DOHH2 (cell line): ENCODE data around the gene DUSP3.

ENCODE experiments used
- H3F3A ChIP-seq: fragments of 200-600 bp; sonication (generic), shearing (Covaris generic); 2 replicates; pipeline ENCODE4 v1.6.0; 2016; ENCODE audit warnings: antibody characterized with exemption, mild to moderate bottlenecking; ENCODE audit not compliant: control insufficient read depth, insufficient read depth
- H3K27ac ChIP-seq: fragments of 200-600 bp; sonication (generic); 2 replicates; pipeline ENCODE4 v1.5.1; 2014; ENCODE audit warnings: low read depth, mild to moderate bottlenecking, low read length, moderate library complexity
- H3K27me3 ChIP-seq: fragments of 200-600 bp; sonication (generic); 2 replicates; pipeline ENCODE4 v1.6.1; 2014; ENCODE audit warnings: mild to moderate bottlenecking, low read length, mixed read lengths; ENCODE audit not compliant: control insufficient read depth
- H3K36me3 ChIP-seq: fragments of 200-600 bp; sonication (generic); 2 replicates; pipeline ENCODE4 v1.6.1; 2014; ENCODE audit warnings: mild to moderate bottlenecking, low read length, moderate library complexity, mixed read lengths; ENCODE audit not compliant: control insufficient read depth
- H3K4me1 ChIP-seq: fragments of 200-600 bp; sonication (generic); 2 replicates; pipeline ENCODE4 v1.6.1; 2014; ENCODE audit warnings: mild to moderate bottlenecking, low read length, mixed read lengths; ENCODE audit not compliant: control insufficient read depth
- H3K4me2 ChIP-seq: fragments of 200-600 bp; sonication (generic); 2 replicates; pipeline ENCODE4 v1.6.0; 2014; ENCODE audit warnings: mild to moderate bottlenecking, low read length, moderate library complexity
- H3K4me3 ChIP-seq: fragments of 200-600 bp; sonication (generic); 2 replicates; pipeline ENCODE4 v1.5.1; 2014; ENCODE audit warnings: mild to moderate bottlenecking, low read length, mixed read lengths
- H3K79me2 ChIP-seq: fragments of 200-600 bp; sonication (generic); 2 replicates; pipeline ENCODE4 v1.6.1; 2014; ENCODE audit warnings: mild to moderate bottlenecking, low read length, mixed read lengths; ENCODE audit not compliant: control insufficient read depth
- H3K9me2 ChIP-seq: fragments of 200-600 bp; sonication (generic); replicated peaks from 2 replicates; pipeline ENCODE4 v1.6.1; 2014; ENCODE audit warnings: mild to moderate bottlenecking, low read length, mixed read lengths; ENCODE audit not compliant: control insufficient read depth
- H3K9me3 ChIP-seq: fragments of 200-600 bp; sonication (generic); 2 replicates; pipeline ENCODE4 v1.6.1; 2014; ENCODE audit warnings: antibody characterized with exemption, low read length, mixed read lengths; ENCODE audit not compliant: control insufficient read depth, insufficient read depth
- H4K20me1 ChIP-seq: fragments of 200-600 bp; sonication (generic); 2 replicates; pipeline ENCODE4 v1.6.0; 2014; ENCODE audit warnings: low read depth, mild to moderate bottlenecking, antibody characterized with exemption, low read length, moderate library complexity; ENCODE audit not compliant: control insufficient read depth, insufficient read depth
- CTCF ChIP-seq: fragments of 200-600 bp; sonication (generic); IDR thresholded peaks from one replicate; pipeline ENCODE4 v1.5.1; 2014; ENCODE audit warnings: antibody characterized with exemption, mild to moderate bottlenecking, low read depth, low read length; ENCODE audit not compliant: poor library complexity, severe bottlenecking
- EZH2phosphoT487 ChIP-seq: fragments of 200-600 bp; sonication (generic); IDR thresholded peaks from 2 replicates; pipeline ENCODE4 v1.6.1; 2017; ENCODE audit warnings: borderline replicate concordance, mild to moderate bottlenecking, antibody characterized with exemption, low read length, moderate library complexity, mixed read lengths

DUSP3 gene

DNA sequence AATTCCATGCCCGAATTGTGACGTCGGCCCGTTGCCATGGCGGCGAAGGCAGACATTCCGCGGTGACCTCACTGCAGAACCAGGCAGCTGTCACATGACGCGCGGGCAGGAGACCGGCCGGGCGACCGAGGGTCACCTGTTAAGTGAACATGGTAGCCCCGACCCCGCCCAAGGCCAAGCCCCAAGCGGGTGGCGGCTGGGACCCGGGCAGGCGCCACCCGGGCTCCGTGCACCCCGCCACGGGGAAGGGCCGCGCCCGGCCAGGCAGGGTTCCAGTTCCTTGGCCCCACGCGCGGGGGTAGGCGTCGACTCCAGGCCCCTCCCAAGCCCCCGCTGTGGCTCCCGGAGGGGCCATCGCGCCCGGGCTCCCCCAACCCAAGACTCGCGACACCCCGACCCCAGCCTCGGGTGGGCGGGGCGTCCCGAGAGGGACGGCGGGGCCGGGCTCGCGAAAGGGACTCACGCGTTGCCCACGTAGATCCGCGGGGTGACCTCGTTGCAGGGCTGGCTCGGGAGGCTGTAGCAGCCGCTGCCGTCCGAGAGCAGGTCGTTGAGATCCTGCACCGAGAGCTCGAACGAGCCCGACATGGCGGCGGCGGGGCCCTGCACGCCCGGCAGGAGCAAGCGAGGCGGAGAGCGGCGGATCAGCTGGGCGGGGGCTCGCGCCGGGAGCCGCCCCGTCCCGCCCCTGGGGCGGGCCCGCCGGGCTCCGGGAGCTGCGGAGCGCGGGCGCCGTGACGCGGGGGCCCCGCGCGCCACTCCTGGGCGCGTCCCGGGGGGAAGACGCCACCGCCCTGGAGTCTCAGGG, at the start of gene DUSP3:
DUSP3 (minus strand) TSS at position 641 of the 808 bp plus-strand sequence; CDS start at position 588, 53 bp downstream.
- H3K27me3 ChIP-seq: peaks cover 37% of the 10 kb centered on the region
- TF ChIP-seq EZH2phosphoT487 (no peak), CTCF (no peak)
- H3K27ac ChIP-seq: no peak within 1 kb of the TSS
- H3K79me2 ChIP-seq: no peaks in the 10 kb centered on the region
- peaks cover 11% of the 10 kb centered on the region; the same call in 1 of the 2 replicates for H3K4me1 ChIP-seq
- peak within 1 kb of the TSS; percentile 86 for H3K4me3 ChIP-seq
- no peaks in the 10 kb centered on the region for H3F3A ChIP-seq
- H4K20me1 ChIP-seq: no peaks in the 10 kb centered on the region
- H3K9me2 ChIP-seq: no peaks in the 10 kb centered on the region
- H3K36me3 ChIP-seq: no peaks in the 10 kb centered on the region
- H3K9me3 ChIP-seq: no peaks in the 10 kb centered on the region
- H3K4me2 ChIP-seq: peak within 1 kb of the TSS; percentile 97

DNA sequence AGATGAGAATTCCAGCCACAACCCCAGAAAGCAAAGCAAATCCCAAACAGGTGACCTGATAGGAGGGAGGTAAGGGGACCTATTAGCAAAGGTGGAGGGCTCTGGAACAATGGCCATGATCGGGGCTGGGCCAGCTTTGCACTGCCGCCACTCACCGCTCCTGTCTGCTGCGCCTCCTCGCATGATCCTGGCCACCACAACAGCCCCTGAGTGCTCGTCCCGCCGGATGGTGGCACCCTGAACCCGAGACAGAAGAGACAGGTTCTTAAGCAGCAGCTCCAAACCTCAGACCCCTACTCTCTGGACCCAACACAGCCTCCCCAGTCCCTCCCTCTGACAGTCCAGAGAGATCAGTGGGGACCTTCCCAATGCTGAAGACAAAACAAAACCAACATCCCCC, 48.8 kb upstream of the DUSP3 start:
- H3K36me3 ChIP-seq: no peaks in the 10 kb centered on the region
- H3K4me1 ChIP-seq: no peaks in the 10 kb centered on the region
- H3K27ac ChIP-seq: no peak overlapping the region
- H3K9me2 ChIP-seq: no peaks in the 10 kb centered on the region
- H3F3A ChIP-seq: no peaks in the 10 kb centered on the region
- no peaks in the 10 kb centered on the region for H3K79me2 ChIP-seq
- H3K9me3 ChIP-seq: no peaks in the 10 kb centered on the region
- H4K20me1 ChIP-seq: no peaks in the 10 kb centered on the region
- H3K4me3 ChIP-seq: no peak overlapping the region
- no peak for TF ChIP-seq EZH2phosphoT487
- TF ChIP-seq CTCF: no peak
- H3K4me2 ChIP-seq: no peak overlapping the region
- peaks cover 20% of the 10 kb centered on the region; the same call in 1 of the 2 replicates for H3K27me3 ChIP-seq

DNA sequence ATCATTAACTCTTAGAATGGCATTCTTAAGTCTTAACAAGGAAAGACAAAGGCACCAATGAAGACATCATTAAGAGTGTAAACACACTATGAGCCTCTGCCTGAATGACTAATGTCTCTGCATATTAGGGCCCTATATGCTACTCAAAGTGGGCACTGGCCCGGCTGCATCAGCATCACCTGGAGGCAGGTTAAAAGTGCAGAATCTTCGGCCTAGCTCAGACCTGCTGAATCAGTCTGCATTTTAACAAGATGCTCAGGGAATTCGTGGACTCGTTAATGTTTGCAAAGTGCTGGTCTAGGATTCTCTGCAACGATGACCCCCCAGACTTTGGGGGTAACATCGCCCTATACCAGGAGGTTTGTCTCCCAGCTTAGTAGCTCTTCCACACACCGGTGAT, 47.4 kb upstream of the DUSP3 start:
- H4K20me1 ChIP-seq: no peaks in the 10 kb centered on the region
- no peaks in the 10 kb centered on the region for H3K4me1 ChIP-seq
- peaks cover 11% of the 10 kb centered on the region; the same call in 1 of the 2 replicates for H3K27me3 ChIP-seq
- H3K9me2 ChIP-seq: no peaks in the 10 kb centered on the region
- H3F3A ChIP-seq: no peaks in the 10 kb centered on the region
- H3K27ac ChIP-seq: no peak overlapping the region
- H3K9me3 ChIP-seq: no peaks in the 10 kb centered on the region
- no peak overlapping the region for H3K4me2 ChIP-seq
- H3K4me3 ChIP-seq: no peak overlapping the region
- TF ChIP-seq EZH2phosphoT487 (no peak), CTCF (no peak)
- H3K36me3 ChIP-seq: no peaks in the 10 kb centered on the region
- H3K79me2 ChIP-seq: no peaks in the 10 kb centered on the region
